Choroid plexus epithelial cell (primary cell): ENCODE results near the gene NME4.

Experiments used
- DNase-seq: peaks from one replicate; pipeline ENCODE4 v3.0.0-alpha.2; 2010; ENCODE audit warnings: low read depth
- H3K4me3 ChIP-seq: 2 replicates; pipeline ENCODE4 v1.5.1; 2011; ENCODE audit warnings: low read depth, mild to moderate bottlenecking, control low read depth, low read length, moderate library complexity
- CTCF ChIP-seq: conservative IDR thresholded peaks from 2 replicates; pipeline ENCODE4 v1.5.1; 2011; ENCODE audit warnings: low read depth, mild to moderate bottlenecking, control low read depth, inconsistent platforms, low read length, moderate library complexity

NME4 gene

GRCh38 chr16:353404-354290 lies 43.4 kb upstream of the NME4 start:
- no peak for DNase-seq
- peak overlapping the region; percentile 66 for H3K4me3 ChIP-seq

GRCh38 chr16:354291-354881 lies 42.6 kb upstream of the NME4 start:
- H3K4me3 ChIP-seq = no peak overlapping the region
- DNase-seq = no peak
- TF ChIP-seq CTCF = no peak

More at GRCh38 chr16:353404-354290, 43.4 kb upstream of the NME4 start:
- no peak for TF ChIP-seq CTCF

GRCh38 chr16:354971-355461 lies 42.0 kb upstream of the NME4 start:
- no peak for TF ChIP-seq CTCF
- no peak overlapping the region for H3K4me3 ChIP-seq
- no peak for DNase-seq

GRCh38 chr16:356741-357140 lies 40.3 kb upstream of the NME4 start:
- no peak for DNase-seq
- TF ChIP-seq CTCF = no peak
- H3K4me3 ChIP-seq = no peak overlapping the region

- DNase-seq = no peak
- TF ChIP-seq CTCF = no peak
- no peak overlapping the region for H3K4me3 ChIP-seq
Observed at GRCh38 chr16:359067-359763, 37.8 kb upstream of the NME4 start.

- no peak for TF ChIP-seq CTCF
- no peak for DNase-seq
- no peak overlapping the region for H3K4me3 ChIP-seq
Observed at GRCh38 chr16:359871-360697, 36.9 kb upstream of the NME4 start.
